ENCODE measurements around the gene EDA.

The EDA gene

DNA sequence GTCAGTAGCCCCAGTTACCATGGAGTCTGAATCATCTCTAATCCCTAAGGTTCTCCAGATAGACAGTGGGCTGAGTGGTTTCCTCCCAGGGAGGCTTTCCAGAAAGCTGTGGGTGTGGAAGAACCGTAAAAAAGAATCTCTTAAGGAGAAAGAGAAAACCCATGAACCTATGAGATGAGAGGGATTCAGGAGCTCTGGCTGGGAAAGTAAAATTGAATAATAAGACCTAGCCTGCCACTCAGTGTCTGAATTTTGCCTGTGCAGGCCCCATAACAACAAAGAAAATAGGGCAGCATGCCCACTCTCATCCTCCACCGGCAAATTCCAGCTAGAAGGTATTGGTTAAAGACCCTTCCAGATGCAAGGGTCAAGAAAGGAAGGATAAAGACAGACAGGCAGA is 416.9 kb downstream of the EDA start:
- no peak for DNase-seq (ENCODE audit: extremely low read depth, low read depth)
- TF ChIP-seq, protein P1, sequence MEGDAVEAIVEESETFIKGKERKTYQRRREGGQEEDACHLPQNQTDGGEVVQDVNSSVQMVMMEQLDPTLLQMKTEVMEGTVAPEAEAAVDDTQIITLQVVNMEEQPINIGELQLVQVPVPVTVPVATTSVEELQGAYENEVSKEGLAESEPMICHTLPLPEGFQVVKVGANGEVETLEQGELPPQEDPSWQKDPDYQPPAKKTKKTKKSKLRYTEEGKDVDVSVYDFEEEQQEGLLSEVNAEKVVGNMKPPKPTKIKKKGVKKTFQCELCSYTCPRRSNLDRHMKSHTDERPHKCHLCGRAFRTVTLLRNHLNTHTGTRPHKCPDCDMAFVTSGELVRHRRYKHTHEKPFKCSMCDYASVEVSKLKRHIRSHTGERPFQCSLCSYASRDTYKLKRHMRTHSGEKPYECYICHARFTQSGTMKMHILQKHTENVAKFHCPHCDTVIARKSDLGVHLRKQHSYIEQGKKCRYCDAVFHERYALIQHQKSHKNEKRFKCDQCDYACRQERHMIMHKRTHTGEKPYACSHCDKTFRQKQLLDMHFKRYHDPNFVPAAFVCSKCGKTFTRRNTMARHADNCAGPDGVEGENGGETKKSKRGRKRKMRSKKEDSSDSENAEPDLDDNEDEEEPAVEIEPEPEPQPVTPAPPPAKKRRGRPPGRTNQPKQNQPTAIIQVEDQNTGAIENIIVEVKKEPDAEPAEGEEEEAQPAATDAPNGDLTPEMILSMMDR (IDR thresholded peaks at IDR 0.05; ENCODE audit: low read depth, low read length), result no peak

DNA sequence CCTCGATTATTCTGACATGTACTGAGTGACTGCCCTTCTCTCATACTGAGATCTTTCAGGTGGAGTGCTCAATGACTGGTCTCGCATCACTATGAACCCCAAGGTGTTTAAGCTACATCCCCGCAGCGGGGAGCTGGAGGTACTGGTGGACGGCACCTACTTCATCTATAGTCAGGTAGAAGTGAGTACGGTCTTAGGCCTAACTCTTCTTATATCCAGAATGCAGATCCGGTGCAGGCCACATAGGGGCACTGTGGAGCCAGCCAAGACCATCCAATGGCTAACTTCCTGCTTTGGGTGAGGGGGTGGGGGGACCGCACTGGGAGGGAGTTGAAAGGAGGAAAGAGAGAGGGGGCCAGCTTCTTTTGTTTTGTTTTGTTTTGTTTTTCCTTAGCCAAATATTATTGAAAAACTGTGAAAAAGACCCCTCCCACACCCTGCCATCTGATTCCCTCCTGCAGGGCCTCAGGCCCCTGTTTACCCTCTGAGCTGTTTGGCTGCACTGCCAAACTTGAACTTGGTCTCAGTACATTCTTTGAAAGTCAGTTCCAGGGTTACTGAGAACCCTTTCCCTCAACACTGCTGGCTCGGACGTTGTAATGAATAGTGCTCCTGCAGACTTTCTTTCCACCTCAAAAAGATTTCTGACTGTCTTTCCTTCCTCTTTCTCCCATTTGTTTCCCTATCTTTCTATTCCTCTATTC is 417.6 kb downstream of the EDA start:
- TF ChIP-seq, protein P1 (IDR thresholded peaks at IDR 0.05; ENCODE audit: low read depth, low read length), result peak; percentile 63
- no peak for DNase-seq (ENCODE audit: extremely low read depth, low read depth)

DNA sequence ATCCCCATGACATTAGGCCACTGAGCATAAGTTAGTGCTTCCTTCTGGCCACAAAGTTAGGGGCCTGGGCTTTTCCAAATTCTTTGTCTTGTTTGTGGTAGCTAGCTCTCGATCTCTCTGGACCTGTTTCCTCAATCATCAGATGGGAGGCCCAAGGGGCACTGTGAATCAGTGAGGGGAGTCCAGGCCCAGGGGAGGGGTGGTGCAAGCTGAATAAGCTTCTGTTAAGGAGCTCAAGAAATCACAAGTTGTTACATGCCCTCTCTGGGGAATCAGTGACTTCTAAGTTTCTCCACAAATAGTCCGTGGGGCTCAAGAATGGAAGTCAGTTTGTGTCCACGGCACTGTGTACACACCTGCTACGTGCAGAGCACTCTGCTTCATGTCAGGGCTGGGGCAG is 418.7 kb downstream of the EDA start:
- no peak for DNase-seq (ENCODE audit: extremely low read depth, low read depth)
- TF ChIP-seq, protein P1 (IDR thresholded peaks at IDR 0.05; ENCODE audit: low read depth, low read length), result no peak

DNA sequence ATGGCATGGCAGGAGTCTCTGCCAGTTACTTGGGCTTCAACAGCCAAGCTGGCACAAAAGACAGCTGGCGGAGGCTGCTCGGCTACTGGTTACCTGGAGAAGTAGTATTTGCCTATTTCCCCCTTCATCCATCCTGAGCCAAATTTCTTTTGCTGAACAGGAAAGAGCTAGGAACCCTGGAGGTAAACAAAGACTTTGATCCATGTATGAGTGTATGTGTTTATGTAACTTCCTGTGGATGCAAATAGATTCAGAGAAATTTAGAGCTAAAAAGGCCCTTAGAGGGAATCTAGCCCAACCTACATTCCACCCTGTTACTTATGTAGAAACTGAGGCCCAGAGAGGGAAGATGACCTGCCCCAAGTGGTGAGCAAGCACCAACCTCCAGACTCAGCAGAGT is 422.6 kb downstream of the EDA start:
- TF ChIP-seq, protein P1 (IDR thresholded peaks at IDR 0.05; ENCODE audit: low read depth, low read length), result no peak
- DNase-seq (ENCODE audit: extremely low read depth, low read depth), result no peak

DNA sequence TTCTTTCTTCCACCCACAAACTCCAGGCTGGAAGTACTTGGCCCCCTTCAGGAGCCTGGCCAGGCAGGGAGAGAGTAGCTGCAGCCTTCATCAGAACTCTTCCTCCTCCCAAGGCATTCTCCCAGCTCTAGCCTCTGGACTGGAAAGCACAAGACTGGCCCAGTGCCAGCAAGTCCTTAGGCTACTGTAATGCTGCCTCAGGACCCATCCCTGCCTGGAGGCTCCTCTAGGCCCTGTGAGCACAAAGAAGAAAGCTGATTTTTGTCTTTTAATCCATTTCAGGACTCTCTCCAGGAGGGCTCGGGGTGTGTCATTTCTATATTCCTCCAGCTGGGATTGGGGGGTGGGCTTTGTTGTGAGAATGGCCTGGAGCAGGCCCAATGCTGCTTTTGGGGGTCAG is 423.0 kb downstream of the EDA start:
- TF ChIP-seq, protein P1 (IDR thresholded peaks at IDR 0.05; ENCODE audit: low read depth, low read length), result no peak
- no peak for DNase-seq (ENCODE audit: extremely low read depth, low read depth)

DNA sequence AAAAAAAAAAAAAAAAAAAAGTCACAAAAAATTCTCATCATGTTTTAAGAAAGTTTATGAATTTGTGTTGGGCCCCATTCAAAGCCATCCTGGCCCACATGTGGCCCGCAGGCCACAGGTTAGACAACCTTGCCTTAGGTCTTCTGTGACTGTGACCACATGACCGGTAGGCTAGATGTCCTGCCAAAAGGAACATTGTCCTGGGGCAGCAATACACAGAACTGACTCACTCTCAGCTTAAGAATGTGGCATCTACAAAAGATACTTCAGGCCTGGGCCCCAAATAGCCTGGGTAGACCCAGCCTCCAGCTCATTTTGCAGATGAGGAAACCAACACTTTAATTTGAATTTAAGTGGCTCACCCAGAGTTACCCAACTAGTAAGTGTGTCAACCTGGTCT is 423.8 kb downstream of the EDA start:
- TF ChIP-seq, protein P1 (IDR thresholded peaks at IDR 0.05; ENCODE audit: low read depth, low read length), result no peak
- no peak for DNase-seq (ENCODE audit: extremely low read depth, low read depth)

DNA sequence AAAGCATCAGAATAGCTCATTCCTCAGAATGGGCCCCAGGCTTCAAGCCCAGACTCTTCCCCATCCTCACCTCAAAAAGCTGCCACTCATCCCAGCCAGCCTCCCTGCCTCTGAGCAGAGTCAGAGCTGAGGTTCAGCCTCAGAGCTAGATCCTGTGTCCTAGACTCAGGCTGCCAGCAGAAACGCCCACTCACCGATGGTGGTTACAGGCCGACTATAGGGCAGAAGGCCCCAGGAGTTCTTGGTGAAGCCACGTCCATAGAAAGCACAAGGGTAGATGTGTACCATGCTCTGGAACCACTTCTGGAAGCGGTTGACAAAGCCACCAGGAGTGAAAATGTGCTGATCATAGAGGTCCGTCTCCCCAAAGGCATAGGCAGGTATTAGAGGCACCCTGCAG is 426.1 kb downstream of the EDA start:
- no peak for DNase-seq (ENCODE audit: extremely low read depth, low read depth)
- TF ChIP-seq, protein P1 (IDR thresholded peaks at IDR 0.05; ENCODE audit: low read depth, low read length), result no peak
